Right lobe of liver (tissue), 6 donors: ENCODE results near the gene FRS2. TPM values are rescaled to one million over a fixed set of nuclear protein-coding genes. Genes with fewer than 3 reads are reported as not detected.

Experiments used
- ATAC-seq, 4 donors: fragments of 200-7000 bp; cut with Tn5 transposase; one replicate each; pipeline ENCODE4 v1.9.1; 2020; ENCODE audit warnings: mild to moderate bottlenecking in 4 of 4, moderate library complexity in 4 of 4
- DNase-seq, 3 donors: peaks; one replicate each; pipeline ENCODE4 v3.0.0-alpha.2; 2020
- H3K27ac ChIP-seq, 3 donors: fragments of 200-600 bp; one replicate each; pipeline ENCODE4 v1.8.0; 2022
- H3K27me3 ChIP-seq, 2 donors: fragments of 200-600 bp; one replicate each; pipeline ENCODE4 v1.8.0; 2022
- H3K36me3 ChIP-seq, 4 donors: fragments of 200-600 bp; sonication (generic) in 1 of 4; one replicate each; pipeline versions ENCODE4 v1.5.1 to v1.8.0; 2017 to 2022; ENCODE audit warnings: control low read depth in 1 of 4
- H3K4me1 ChIP-seq, 4 donors: fragments of 200-600 bp; sonication (generic) in 1 of 4; one replicate each; pipeline versions ENCODE4 v1.5.1 to v1.8.0; 2017 to 2022; ENCODE audit warnings: control low read depth in 1 of 4
- H3K4me3 ChIP-seq, 3 donors: fragments of 200-600 bp; one replicate each; pipeline ENCODE4 v1.8.0; 2022
- H3K9me3 ChIP-seq, 4 donors: fragments of 200-600 bp; sonication (generic) in 1 of 4; one replicate each; pipeline versions ENCODE4 v1.5.1 to v1.8.0; 2017 to 2022; ENCODE audit warnings: control low read depth in 1 of 4
- CTCF ChIP-seq, 4 donors: fragments of 200-600 bp in 3 of 4; fragments of 450-650 bp in 1 of 4; IDR thresholded peaks; one replicate each; pipeline versions ENCODE4 v1.5.1 to v1.8.0; 2016 to 2022; ENCODE audit warnings: antibody characterized with exemption in 4 of 4, mild to moderate bottlenecking in 2 of 4
- POLR2A ChIP-seq: fragments of 450-650 bp; IDR thresholded peaks from one replicate; pipeline ENCODE4 v1.6.1; 2017; ENCODE audit warnings: antibody characterized with exemption, mild to moderate bottlenecking
- WGBS: methylation state at CpG from one replicate; pipeline ENCODE4 v1.1.6; 2018; ENCODE audit warnings: low coverage, low lambda C conversion rate; ENCODE audit not compliant: insufficient coverage; ENCODE audit errors: missing lambda C conversion rate; 5-methylcytosine and 5-hydroxymethylcytosine counted together
- intact Hi-C, 2 donors: fragments of 100-400 bp; cut with DNase I; formaldehyde crosslinking; loops; one replicate each; pipeline versions ENCODE4 v1.11.2 to v1.14.1; 2022
- total RNA-seq, 6 experiments: library from RNA; depleted of rRNA in 2 of 6; stranded (reverse); fragments of >200 nt in 2 of 6; fragmentation: NEBNext Ultra II Directional in 3 of 6; extraction: Animal tissue kit (Norgen Biotek cat#: 25700) in 3 of 6; gene quantifications; one replicate each; pipeline versions ENCODE4 v1.1.0 to v1.2.4, GENCODE V29; 2016 to 2023
- donor health status: DM: no; HTN: yes; CAD: no.
- donor health status: DM: no; HTN: no; CAD: no.
- donor health status: DM: no; HTN: no; CAD: no.
- donor health status: DM: no; HTN: yes; CAD: no.
- donor health status: DM: no; HTN: yes; CAD: no.

Gene FRS2
- total RNA-seq, 6 experiments from 2014 or later = 13.8 to 27.8 (median 15.8) TPM

- no peak overlapping the region for H3K4me3 ChIP-seq
- TF ChIP-seq POLR2A = no peak
- TF ChIP-seq CTCF (IDR thresholded peaks at IDR 0.05) = no peak
- WGBS = 100% methylated on average over 2 of the region's 3 CpGs
- H3K4me1 ChIP-seq = peaks cover 0 to 12% (median 6%) of the 10 kb centered on the region in 4 donors
- no peaks in the 10 kb centered on the region for H3K9me3 ChIP-seq
- H3K27me3 ChIP-seq = no peaks in the 10 kb centered on the region
- H3K27ac ChIP-seq = no peak overlapping the region
- intact Hi-C loops = no loop called here
- ATAC-seq = no peak
- H3K36me3 ChIP-seq = no peaks in the 10 kb centered on the region
- DNase-seq = no peak
Measured at GRCh38 chr12:69433653-69434052, 36.5 kb upstream of the FRS2 start.

DNA sequence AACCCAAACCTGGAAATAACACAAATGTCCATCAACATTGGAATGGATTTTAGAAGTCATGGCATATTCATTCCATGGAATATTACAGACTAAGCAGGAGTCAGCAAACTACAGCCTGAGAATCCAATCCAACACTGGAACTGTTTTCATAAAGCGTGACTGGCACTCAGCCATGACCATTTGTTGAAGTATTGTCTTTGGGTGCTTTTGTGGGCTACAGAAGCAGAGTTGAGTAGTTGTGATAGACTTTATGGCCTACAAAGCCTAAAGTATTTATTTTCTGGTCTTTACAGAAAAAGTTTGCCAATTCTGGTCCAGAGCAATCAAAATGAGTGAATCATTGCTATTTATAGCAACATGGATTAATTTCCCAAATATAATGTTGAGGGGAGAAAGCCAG, 34.5 kb upstream of the FRS2 start:
- ATAC-seq (no peak), DNase-seq (no peak)
- TF ChIP-seq CTCF (IDR thresholded peaks at IDR 0.05) = no peak
- TF ChIP-seq POLR2A = no peak
- intact Hi-C loops = no loop called here
- Histone ChIP-seq H3K9me3 (no peaks in the 10 kb centered on the region), H3K4me3 (no peak overlapping the region), H3K27me3 (no peaks in the 10 kb centered on the region), H3K27ac (no peak overlapping the region), H3K4me1 (peaks cover 0 to 10% (median 4%) of the 10 kb centered on the region in 4 donors), H3K36me3 (no peaks in the 10 kb centered on the region)
- WGBS = 71% methylated on average over 1 of the region's 1 CpG

- intact Hi-C loops = no loop called here
Measured at GRCh38 chr12:69437073-69437472, 33.1 kb upstream of the FRS2 start.

GRCh38 chr12:69438539-69438938, 31.6 kb upstream of the FRS2 start:
- intact Hi-C loops = no loop called here
- Histone ChIP-seq H3K9me3 (no peaks in the 10 kb centered on the region), H3K4me3 (no peak overlapping the region), H3K27ac (no peak overlapping the region), H3K4me1 (peaks cover 0 to 4% (median 0%) of the 10 kb centered on the region in 4 donors), H3K27me3 (no peaks in the 10 kb centered on the region), H3K36me3 (no peaks in the 10 kb centered on the region)
- TF ChIP-seq CTCF (IDR thresholded peaks at IDR 0.05) (no peak), POLR2A (no peak)
- WGBS = 90% methylated on average over 1 of the region's 3 CpGs
- ATAC-seq (no peak), DNase-seq (no peak)

More at GRCh38 chr12:69437073-69437472, 33.1 kb upstream of the FRS2 start:
- 49% methylated on average over 2 of the region's 2 CpGs for WGBS
- DNase-seq (no peak), ATAC-seq (no peak)
- Histone ChIP-seq H3K27ac (no peak overlapping the region), H3K36me3 (no peaks in the 10 kb centered on the region), H3K27me3 (no peaks in the 10 kb centered on the region), H3K9me3 (no peaks in the 10 kb centered on the region), H3K4me1 (peaks cover 0 to 4% (median 0%) of the 10 kb centered on the region in 4 donors), H3K4me3 (no peak overlapping the region)
- TF ChIP-seq POLR2A (no peak), CTCF (IDR thresholded peaks at IDR 0.05) (no peak)

DNA sequence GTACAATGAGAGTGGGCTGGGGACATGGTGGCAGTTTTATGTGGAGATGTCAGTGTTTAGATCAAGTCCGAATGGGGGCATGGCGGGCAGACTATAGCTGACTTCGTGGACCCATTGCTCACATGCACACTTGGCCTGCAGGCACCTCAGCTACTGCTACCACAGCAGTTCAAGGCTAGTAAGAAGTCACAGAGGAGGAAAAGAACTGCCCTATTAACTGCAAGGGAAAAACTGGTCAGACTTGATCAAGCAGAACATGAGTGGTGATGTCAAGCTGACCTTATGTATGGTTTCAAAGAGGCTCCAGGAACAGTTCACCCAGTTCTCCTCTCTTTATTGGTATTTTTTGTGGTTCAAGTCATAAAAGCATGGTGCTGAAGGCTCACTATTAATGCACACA, 30.2 kb upstream of the FRS2 start:
- TF ChIP-seq CTCF (IDR thresholded peaks at IDR 0.05) (no peak), POLR2A (no peak)
- Histone ChIP-seq H3K36me3 (no peaks in the 10 kb centered on the region), H3K9me3 (no peaks in the 10 kb centered on the region), H3K27me3 (no peaks in the 10 kb centered on the region), H3K27ac (no peak overlapping the region), H3K4me3 (no peak overlapping the region), H3K4me1 (peaks cover 0 to 4% (median 0%) of the 10 kb centered on the region in 4 donors)
- intact Hi-C loops = no loop called here
- no peak for DNase-seq
- no peak for ATAC-seq
- WGBS = 100% methylated on average over 3 of the region's 3 CpGs
